ENCODE measurements around the gene TRIM44. TPM values are rescaled to one million over a fixed set of nuclear protein-coding genes. Genes with fewer than 3 reads are reported as not detected.

Gene TRIM44
- total and polyA plus RNA-seq, 10 of the 15 experiments (the other 5 are each of a cell fraction or from before 2014, with no cell fraction given) = 6.7 to 93.0 (median 27.6) TPM

DNA sequence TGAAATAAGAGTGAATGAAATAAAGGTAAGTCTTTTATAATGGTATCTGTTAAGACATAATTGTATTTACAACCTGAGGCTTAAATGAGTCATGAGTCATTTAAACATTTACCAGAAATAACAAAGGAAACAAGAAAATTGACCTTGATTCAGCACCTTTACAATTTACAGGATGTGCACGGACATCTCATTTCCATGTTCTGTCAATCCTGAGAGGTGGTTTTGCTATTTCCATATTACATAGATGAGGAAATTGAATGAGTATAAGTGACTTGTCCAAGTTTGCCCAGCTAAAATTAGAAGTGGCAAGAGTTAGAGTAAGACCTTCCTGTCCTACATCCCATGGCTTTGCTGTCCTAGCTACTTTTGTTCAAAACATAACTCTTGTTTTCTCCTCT, 89.1 kb downstream of the TRIM44 start:
- H3K4me2 ChIP-seq (ENCODE audit: control insufficient read depth, insufficient read depth) = no peak overlapping the region
- no peaks in the 10 kb centered on the region; a peak in 1 of 4 replicates for H3K36me3 ChIP-seq (ENCODE audit: control insufficient read depth in 2 of 2, insufficient read depth in 2 of 2, low read length in 1 of 2)
- no TSS peak for BruUV-seq (replicated peaks)
- RAD21 ChIA-PET (ENCODE audit: unreplicated experiment) = interaction anchor here (1.4 kb wide), 1 partner anchor 70 kb away, joined by 4 read pairs; no protein-coding TSS in a partner anchor
- FAIRE-seq (no peak), ATAC-seq (no peak), DNase-seq (ENCODE audit: low read depth, low spot score) (no peak)
- no peak overlapping the region for H3K4me3 ChIP-seq
- no peaks in the 10 kb centered on the region for H4K20me1 ChIP-seq (ENCODE audit: control insufficient read depth, insufficient read depth)
- no peaks in the 10 kb centered on the region for H3K79me2 ChIP-seq (ENCODE audit: control insufficient read depth, insufficient read depth, low read length)
- in situ Hi-C loops (cut with MboI) (no loop called here), intact Hi-C loops (cut with micrococcal nuclease; ENCODE audit: unreplicated experiment) (no loop called here)
- WGBS (ENCODE audit: insufficient coverage, insufficient replicate concordance, low lambda C conversion rate, missing lambda C conversion rate) = 46% methylated on average over 1 of the region's 1 CpG
- no peaks in the 10 kb centered on the region for H3K9me3 ChIP-seq (replicated peaks; ENCODE audit: control insufficient read depth, insufficient read depth, low read length)
- no peak overlapping the region for H2AFZ ChIP-seq (ENCODE audit: control insufficient read depth, low read depth, low read length)
- H3K27me3 ChIP-seq (replicated peaks in 1 of 2; ENCODE audit: control insufficient read depth in 2 of 2, insufficient read depth in 2 of 2, low read length in 1 of 2) = no peaks in the 10 kb centered on the region
- H3K9ac ChIP-seq (ENCODE audit: control insufficient read depth, insufficient read depth, low read length) = no peak overlapping the region
- peaks cover 3% of the 10 kb centered on the region for H3K4me1 ChIP-seq (ENCODE audit: control insufficient read depth, insufficient read depth, low read length)
- SMC1A ChIA-PET (ENCODE audit: uncharacterized antibody, unreplicated experiment) = interaction anchor here (0.6 kb wide), 1 partner anchor 1927 kb away, joined by 3 read pairs; no protein-coding TSS in a partner anchor
- no peak for TF ChIP-seq MTA2 (IDR thresholded peaks at IDR 0.05; ENCODE audit: low read depth)
- TF ChIP-seq SMAD1 (IDR thresholded peaks at IDR 0.05; ENCODE audit: low read depth, partially characterized antibody) = no peak
- TF ChIP-seq, protein P1, sequence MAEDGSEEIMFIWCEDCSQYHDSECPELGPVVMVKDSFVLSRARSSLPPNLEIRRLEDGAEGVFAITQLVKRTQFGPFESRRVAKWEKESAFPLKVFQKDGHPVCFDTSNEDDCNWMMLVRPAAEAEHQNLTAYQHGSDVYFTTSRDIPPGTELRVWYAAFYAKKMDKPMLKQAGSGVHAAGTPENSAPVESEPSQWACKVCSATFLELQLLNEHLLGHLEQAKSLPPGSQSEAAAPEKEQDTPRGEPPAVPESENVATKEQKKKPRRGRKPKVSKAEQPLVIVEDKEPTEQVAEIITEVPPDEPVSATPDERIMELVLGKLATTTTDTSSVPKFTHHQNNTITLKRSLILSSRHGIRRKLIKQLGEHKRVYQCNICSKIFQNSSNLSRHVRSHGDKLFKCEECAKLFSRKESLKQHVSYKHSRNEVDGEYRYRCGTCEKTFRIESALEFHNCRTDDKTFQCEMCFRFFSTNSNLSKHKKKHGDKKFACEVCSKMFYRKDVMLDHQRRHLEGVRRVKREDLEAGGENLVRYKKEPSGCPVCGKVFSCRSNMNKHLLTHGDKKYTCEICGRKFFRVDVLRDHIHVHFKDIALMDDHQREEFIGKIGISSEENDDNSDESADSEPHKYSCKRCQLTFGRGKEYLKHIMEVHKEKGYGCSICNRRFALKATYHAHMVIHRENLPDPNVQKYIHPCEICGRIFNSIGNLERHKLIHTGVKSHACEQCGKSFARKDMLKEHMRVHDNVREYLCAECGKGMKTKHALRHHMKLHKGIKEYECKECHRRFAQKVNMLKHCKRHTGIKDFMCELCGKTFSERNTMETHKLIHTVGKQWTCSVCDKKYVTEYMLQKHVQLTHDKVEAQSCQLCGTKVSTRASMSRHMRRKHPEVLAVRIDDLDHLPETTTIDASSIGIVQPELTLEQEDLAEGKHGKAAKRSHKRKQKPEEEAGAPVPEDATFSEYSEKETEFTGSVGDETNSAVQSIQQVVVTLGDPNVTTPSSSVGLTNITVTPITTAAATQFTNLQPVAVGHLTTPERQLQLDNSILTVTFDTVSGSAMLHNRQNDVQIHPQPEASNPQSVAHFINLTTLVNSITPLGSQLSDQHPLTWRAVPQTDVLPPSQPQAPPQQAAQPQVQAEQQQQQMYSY (CRISPR knock-in tag; IDR thresholded peaks at IDR 0.05) = no peak
- no peak for TF ChIP-seq STAT1 (conservative IDR thresholded peaks at IDR 0.05)
- TF ChIP-seq YBX1 (IDR thresholded peaks at IDR 0.05) = no peak
- TF ChIP-seq, protein P2, sequence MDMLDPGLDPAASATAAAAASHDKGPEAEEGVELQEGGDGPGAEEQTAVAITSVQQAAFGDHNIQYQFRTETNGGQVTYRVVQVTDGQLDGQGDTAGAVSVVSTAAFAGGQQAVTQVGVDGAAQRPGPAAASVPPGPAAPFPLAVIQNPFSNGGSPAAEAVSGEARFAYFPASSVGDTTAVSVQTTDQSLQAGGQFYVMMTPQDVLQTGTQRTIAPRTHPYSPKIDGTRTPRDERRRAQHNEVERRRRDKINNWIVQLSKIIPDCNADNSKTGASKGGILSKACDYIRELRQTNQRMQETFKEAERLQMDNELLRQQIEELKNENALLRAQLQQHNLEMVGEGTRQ (IDR thresholded peaks at IDR 0.05; ENCODE audit: borderline replicate concordance, low read depth, low read length) = no peak
- TF ChIP-seq BACH1 (IDR thresholded peaks at IDR 0.05; ENCODE audit: borderline replicate concordance) = no peak
- no peak for TF ChIP-seq POLR2A (IDR thresholded peaks at IDR 0.05; ENCODE audit: low read depth, low read length)
- no peak for TF ChIP-seq CEBPB (IDR thresholded peaks at IDR 0.05; ENCODE audit: borderline replicate concordance in 1 of 2, low read depth in 2 of 2, low read length in 2 of 2)
- CTCF ChIA-PET = no interaction called here
- POLR2A ChIA-PET = no interaction called here
- no peak overlapping the region for H3K27ac ChIP-seq (ENCODE audit: control insufficient read depth, insufficient read depth)
